Thyroid gland (tissue), 4 donors: ENCODE measurements around the gene RNASE8.

Experiments used
- POLR2A ChIP-seq, 2 donors: fragments of 450-650 bp; IDR thresholded peaks; one replicate each; pipeline ENCODE4 v1.6.1; 2017; ENCODE audit warnings: antibody characterized with exemption in 2 of 2, mild to moderate bottlenecking in 2 of 2, moderate library complexity in 1 of 2
- TF ChIP-seq, protein P1 (sequence below), 6 experiments: fragments of 200-600 bp in 3 of 6; fragments of 450-650 bp in 3 of 6; sonication (generic) in 3 of 6; IDR thresholded peaks; one replicate each; pipeline ENCODE4 v1.5.1; 2016 to 2019; ENCODE audit warnings: antibody characterized with exemption in 6 of 6, mild to moderate bottlenecking in 2 of 6, inconsistent platforms in 1 of 6, moderate library complexity in 1 of 6

DNA sequence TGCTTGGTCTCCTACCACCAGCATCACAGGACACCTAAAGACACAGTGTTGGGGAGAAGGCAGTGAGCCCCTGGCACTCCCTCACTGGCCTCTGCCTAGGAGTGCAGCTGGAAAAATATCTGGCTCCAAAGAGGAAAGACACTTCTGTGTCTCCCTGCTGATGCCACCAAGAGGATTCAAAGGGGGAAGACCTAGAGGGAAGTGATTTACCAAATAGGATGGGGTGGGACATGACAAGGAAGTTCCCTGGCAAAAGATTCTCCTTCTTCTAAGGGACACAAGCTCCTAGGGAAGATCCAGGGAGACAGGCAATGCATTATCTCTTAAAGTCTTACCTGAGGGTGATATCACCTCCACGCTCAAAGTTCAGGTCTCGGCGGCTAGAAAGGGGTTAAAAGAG is 38.8 kb upstream of the RNASE8 start:
- TF ChIP-seq, protein P1, sequence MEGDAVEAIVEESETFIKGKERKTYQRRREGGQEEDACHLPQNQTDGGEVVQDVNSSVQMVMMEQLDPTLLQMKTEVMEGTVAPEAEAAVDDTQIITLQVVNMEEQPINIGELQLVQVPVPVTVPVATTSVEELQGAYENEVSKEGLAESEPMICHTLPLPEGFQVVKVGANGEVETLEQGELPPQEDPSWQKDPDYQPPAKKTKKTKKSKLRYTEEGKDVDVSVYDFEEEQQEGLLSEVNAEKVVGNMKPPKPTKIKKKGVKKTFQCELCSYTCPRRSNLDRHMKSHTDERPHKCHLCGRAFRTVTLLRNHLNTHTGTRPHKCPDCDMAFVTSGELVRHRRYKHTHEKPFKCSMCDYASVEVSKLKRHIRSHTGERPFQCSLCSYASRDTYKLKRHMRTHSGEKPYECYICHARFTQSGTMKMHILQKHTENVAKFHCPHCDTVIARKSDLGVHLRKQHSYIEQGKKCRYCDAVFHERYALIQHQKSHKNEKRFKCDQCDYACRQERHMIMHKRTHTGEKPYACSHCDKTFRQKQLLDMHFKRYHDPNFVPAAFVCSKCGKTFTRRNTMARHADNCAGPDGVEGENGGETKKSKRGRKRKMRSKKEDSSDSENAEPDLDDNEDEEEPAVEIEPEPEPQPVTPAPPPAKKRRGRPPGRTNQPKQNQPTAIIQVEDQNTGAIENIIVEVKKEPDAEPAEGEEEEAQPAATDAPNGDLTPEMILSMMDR (IDR thresholded peaks at IDR 0.05), result no peak
- TF ChIP-seq POLR2A (IDR thresholded peaks at IDR 0.05), result no peak
